SK-N-SH (cell line): ENCODE data around the gene PKN1. TPM values are rescaled to one million over a fixed set of nuclear protein-coding genes. Genes with fewer than 3 reads are reported as not detected.

Experiments used
- CTCF ChIA-PET: fragments of 300-600, 350-600 bp; formaldehyde crosslinking; extraction: SDS; loops from one replicate; lab custom pipeline; 2021; lab: Yijun Ruan, JAX
- POLR2A ChIA-PET: fragments of 350-600 bp; sonication (Branson Sonifier 250); formaldehyde crosslinking; extraction: SDS; loops from one replicate; lab custom pipeline; 2020; ENCODE audit warnings: antibody characterized with exemption, inconsistent platforms; lab: Yijun Ruan, JAX
- DNase-seq: peaks from one replicate; pipeline ENCODE4 v3.0.0; 2012
- H2AFZ ChIP-seq: fragments of 200-600 bp; sonication (generic); 2 replicates; pipeline ENCODE4 v1.8.1; 2016; ENCODE audit warnings: antibody characterized with exemption, mild to moderate bottlenecking, low read depth
- H3F3A ChIP-seq: fragments of 200-600 bp; sonication (generic); replicated peaks from 2 replicates; pipeline ENCODE3; 2016; ENCODE audit warnings: antibody characterized with exemption, mild to moderate bottlenecking; ENCODE audit not compliant: insufficient read depth
- H3K27ac ChIP-seq, 2 experiments: fragments of 200-500 bp in 1 of 2; fragments of 200-600 bp in 1 of 2; sonication (Bioruptor generic) in 1 of 2; sonication (generic), shearing (Covaris generic) in 1 of 2; 2 replicates each; pipeline versions ENCODE4 v1.5.1 to v1.6.1; 2014 to 2016; ENCODE audit warnings: low read depth in 2 of 2, inconsistent platforms in 1 of 2, low read length in 1 of 2, mild to moderate bottlenecking in 1 of 2, mixed read lengths in 1 of 2
- H3K27me3 ChIP-seq: fragments of 200-600 bp; sonication (generic), shearing (Covaris generic); 2 replicates; pipeline ENCODE4 v1.6.1; 2016; ENCODE audit warnings: mixed run types; ENCODE audit not compliant: insufficient read depth
- H3K36me3 ChIP-seq, 2 experiments: fragments of 200-500 bp in 1 of 2; fragments of 200-600 bp in 1 of 2; sonication (Bioruptor generic) in 1 of 2; sonication (generic) in 1 of 2; replicated peaks in 1 of 2; 2 replicates each; pipeline versions ENCODE3 to v1.5.1; 2014 to 2016; ENCODE audit warnings: low read length in 1 of 2, mild to moderate bottlenecking in 1 of 2; ENCODE audit not compliant: insufficient read depth in 2 of 2, control insufficient read depth in 1 of 2
- H3K4me1 ChIP-seq, 2 experiments: fragments of 200-500 bp in 1 of 2; fragments of 200-600 bp in 1 of 2; sonication (Bioruptor generic) in 1 of 2; sonication (generic), shearing (Covaris generic) in 1 of 2; 2 replicates each; pipeline versions ENCODE4 v1.5.1 to v1.6.1; 2014 to 2016; ENCODE audit warnings: low read depth in 1 of 2, low read length in 1 of 2, mixed run types in 1 of 2; ENCODE audit not compliant: insufficient read depth in 2 of 2, control insufficient read depth in 1 of 2
- H3K4me2 ChIP-seq: fragments of 200-600 bp; sonication (generic), shearing (Covaris generic); 2 replicates; pipeline ENCODE4 v1.6.1; 2017; ENCODE audit warnings: mixed run types
- H3K4me3 ChIP-seq, 2 experiments: fragments of 200-500 bp in 1 of 2; fragments of 200-600 bp in 1 of 2; sonication (Bioruptor generic) in 1 of 2; sonication (generic), shearing (Covaris generic) in 1 of 2; 2 replicates each; pipeline versions ENCODE4 v1.5.1 to v1.8.1; 2014 to 2016; ENCODE audit warnings: low read depth in 2 of 2, inconsistent platforms in 1 of 2, low read length in 1 of 2, mild to moderate bottlenecking in 1 of 2, mixed read lengths in 1 of 2, moderate library complexity in 1 of 2
- H3K79me2 ChIP-seq: fragments of 200-600 bp; sonication (generic); 2 replicates; pipeline ENCODE4 v1.8.1; 2017; ENCODE audit warnings: mild to moderate bottlenecking; ENCODE audit not compliant: insufficient read depth
- H3K9ac ChIP-seq: fragments of 200-600 bp; sonication (generic); 2 replicates; pipeline ENCODE4 v1.6.1; 2017; ENCODE audit warnings: mixed run types
- H3K9me2 ChIP-seq: fragments of 200-600 bp; sonication (generic); 2 replicates; pipeline ENCODE4 v1.6.1; 2017; ENCODE audit warnings: mixed run types
- H3K9me3 ChIP-seq: fragments of 200-600 bp; sonication (generic); 2 replicates; pipeline ENCODE4 v1.6.1; 2017; ENCODE audit warnings: mixed run types, mild to moderate bottlenecking, moderate library complexity
- H4K20me1 ChIP-seq: fragments of 200-600 bp; sonication (generic); 2 replicates; pipeline ENCODE4 v1.6.1; 2017; ENCODE audit warnings: mild to moderate bottlenecking, mixed run types; ENCODE audit not compliant: insufficient read depth
- CHD2 ChIP-seq: fragments of 150-350 bp; IDR thresholded peaks from 2 replicates; pipeline ENCODE4 v1.6.1; 2018; ENCODE audit warnings: low read length; ENCODE audit not compliant: partially characterized antibody
- EP300 ChIP-seq, 2 experiments: IDR thresholded peaks; 2 replicates each; pipeline versions ENCODE4 v1.4.0 to v1.6.1; 2012; ENCODE audit warnings: borderline replicate concordance in 1 of 2, low read depth in 1 of 2, low read length in 1 of 2
- EZH2phosphoT487 ChIP-seq: fragments of 200-600 bp; sonication (generic); IDR thresholded peaks from 2 replicates; pipeline ENCODE4 v1.6.1; 2017; ENCODE audit warnings: low read depth, mixed run types, mild to moderate bottlenecking, antibody characterized with exemption, moderate library complexity, borderline replicate concordance
- FOSL2 ChIP-seq: IDR thresholded peaks from 2 replicates; pipeline ENCODE4 v1.4.0; 2012; ENCODE audit warnings: low read depth, mild to moderate bottlenecking, moderate library complexity, borderline replicate concordance
- MAX ChIP-seq: IDR thresholded peaks from 2 replicates; pipeline ENCODE4 v1.4.0; 2012; ENCODE audit warnings: low read depth
- RCOR1 ChIP-seq: fragments of 150-350 bp; IDR thresholded peaks from 2 replicates; pipeline ENCODE4 v1.6.1; 2017; ENCODE audit warnings: antibody characterized with exemption, low read length
- RFX5 ChIP-seq: IDR thresholded peaks from 2 replicates; pipeline ENCODE4 v1.6.1; 2012; ENCODE audit warnings: mild to moderate bottlenecking, improper control_type of control experiment, low read length
- SIN3A ChIP-seq: IDR thresholded peaks from 2 replicates; pipeline ENCODE4 v1.6.1; 2012; ENCODE audit warnings: low read depth, mild to moderate bottlenecking, low read length, moderate library complexity, borderline replicate concordance
- TCF12 ChIP-seq: IDR thresholded peaks from 2 replicates; pipeline ENCODE4 v1.4.0; 2012
- WGBS: methylation state at CpG from one replicate; pipeline ENCODE4 v1.1.6; 2017; ENCODE audit warnings: low lambda C conversion rate; 5-methylcytosine and 5-hydroxymethylcytosine counted together
- polyA plus RNA-seq, 3 experiments: library from polyadenylated mRNA; depleted of rRNA; stranded (reverse); fragments of >200 nt; gene quantifications; 2 replicates each; pipeline ENCODE4 v1.2.3, GENCODE V29; 2012
- TF ChIP-seq, protein P1 (sequence below): IDR thresholded peaks from 2 replicates; pipeline ENCODE4 v1.6.1; 2012; ENCODE audit warnings: mild to moderate bottlenecking, low read depth, low read length, moderate library complexity
- TF ChIP-seq, protein P2 (sequence below): fragments of 200-600 bp; sonication (generic); IDR thresholded peaks from 2 replicates; pipeline ENCODE4 v1.6.1; 2017; ENCODE audit warnings: antibody characterized with exemption, mild to moderate bottlenecking, moderate library complexity
- TF ChIP-seq, protein P3 (sequence below): IDR thresholded peaks from 2 replicates; pipeline ENCODE4; 2012

The PKN1 gene
- polyA plus RNA-seq, 1 of the 3 experiments (the other 2 are of a cell fraction), result 99.6 TPM

- Histone ChIP-seq H3K27ac (no peak overlapping the region), H3K9ac (no peak overlapping the region), H3K36me3 (peaks cover 30 to 52% of the 10 kb centered on the region in 2 experiments), H3K4me3 (no peak overlapping the region), H2AFZ (no peak overlapping the region), H3K9me3 (no peaks in the 10 kb centered on the region), H4K20me1 (peaks cover 68% of the 10 kb centered on the region), H3K9me2 (no peaks in the 10 kb centered on the region), H3K27me3 (no peaks in the 10 kb centered on the region), H3K4me2 (no peak overlapping the region), H3K79me2 (peaks cover 66% of the 10 kb centered on the region), H3K4me1 (peaks cover 14 to 15% of the 10 kb centered on the region in 2 experiments; a peak in 2 of 4 replicates), H3F3A (peaks cover 4% of the 10 kb centered on the region)
- 98% methylated on average over 4 of the region's 25 CpGs for WGBS
- CTCF ChIA-PET, result interaction anchor here (1.4 to 3.2 kb wide), 3 partner anchors 64 to 276 kb away, joined by 3 to 18 read pairs (median 10); partner anchors contain the start of gene ASF1B
- no peak for TF ChIP-seq EZH2phosphoT487
- TF ChIP-seq RFX5, result no peak
- TF ChIP-seq TCF12, result no peak
- no peak for TF ChIP-seq RCOR1
- no peak for TF ChIP-seq FOSL2
- no peak for TF ChIP-seq MAX
- no peak for DNase-seq
- POLR2A ChIA-PET, result no interaction called here
These were observed 20.6 kb upstream of the PKN1 start for GRCh38 chr19:14412324-14412995.

GRCh38 chr19:14412996-14413692 lies 20.0 kb upstream of the PKN1 start:
- no peak for DNase-seq
- Histone ChIP-seq H3K36me3 (peaks cover 30 to 48% of the 10 kb centered on the region in 2 experiments), H3K4me1 (peaks cover 14 to 15% of the 10 kb centered on the region in 2 experiments; a peak in 2 of 4 replicates), H4K20me1 (peaks cover 73% of the 10 kb centered on the region), H3K4me3 (no peak overlapping the region), H3K79me2 (peaks cover 73% of the 10 kb centered on the region), H3K4me2 (peak overlapping the region; percentile 59; the same call in 1 of the 2 replicates), H2AFZ (no peak overlapping the region), H3K27ac (peak overlapping the region; percentile 17 to 51; a peak in 2 of 4 replicates), H3K9me2 (no peaks in the 10 kb centered on the region), H3K9me3 (no peaks in the 10 kb centered on the region), H3K9ac (no peak overlapping the region), H3F3A (peaks cover 1% of the 10 kb centered on the region), H3K27me3 (no peaks in the 10 kb centered on the region)
- 94% methylated on average over 13 of the region's 15 CpGs for WGBS
- ChIA-PET CTCF (interaction anchor here (0.6 to 3.8 kb wide), 7 partner anchors 8 to 276 kb away, joined by 3 to 31 read pairs (median 6); partner anchors contain the start of gene ASF1B), POLR2A (interaction anchor here (0.6 kb wide), 1 partner anchor 267 kb away, joined by 3 read pairs; no protein-coding TSS in a partner anchor)
- TF ChIP-seq EP300 (IDR thresholded peaks at IDR 0.05; ENCODE audit: borderline replicate concordance in 1 of 2, low read depth in 1 of 2, low read length in 1 of 2), result no peak
- TF ChIP-seq, protein P1, sequence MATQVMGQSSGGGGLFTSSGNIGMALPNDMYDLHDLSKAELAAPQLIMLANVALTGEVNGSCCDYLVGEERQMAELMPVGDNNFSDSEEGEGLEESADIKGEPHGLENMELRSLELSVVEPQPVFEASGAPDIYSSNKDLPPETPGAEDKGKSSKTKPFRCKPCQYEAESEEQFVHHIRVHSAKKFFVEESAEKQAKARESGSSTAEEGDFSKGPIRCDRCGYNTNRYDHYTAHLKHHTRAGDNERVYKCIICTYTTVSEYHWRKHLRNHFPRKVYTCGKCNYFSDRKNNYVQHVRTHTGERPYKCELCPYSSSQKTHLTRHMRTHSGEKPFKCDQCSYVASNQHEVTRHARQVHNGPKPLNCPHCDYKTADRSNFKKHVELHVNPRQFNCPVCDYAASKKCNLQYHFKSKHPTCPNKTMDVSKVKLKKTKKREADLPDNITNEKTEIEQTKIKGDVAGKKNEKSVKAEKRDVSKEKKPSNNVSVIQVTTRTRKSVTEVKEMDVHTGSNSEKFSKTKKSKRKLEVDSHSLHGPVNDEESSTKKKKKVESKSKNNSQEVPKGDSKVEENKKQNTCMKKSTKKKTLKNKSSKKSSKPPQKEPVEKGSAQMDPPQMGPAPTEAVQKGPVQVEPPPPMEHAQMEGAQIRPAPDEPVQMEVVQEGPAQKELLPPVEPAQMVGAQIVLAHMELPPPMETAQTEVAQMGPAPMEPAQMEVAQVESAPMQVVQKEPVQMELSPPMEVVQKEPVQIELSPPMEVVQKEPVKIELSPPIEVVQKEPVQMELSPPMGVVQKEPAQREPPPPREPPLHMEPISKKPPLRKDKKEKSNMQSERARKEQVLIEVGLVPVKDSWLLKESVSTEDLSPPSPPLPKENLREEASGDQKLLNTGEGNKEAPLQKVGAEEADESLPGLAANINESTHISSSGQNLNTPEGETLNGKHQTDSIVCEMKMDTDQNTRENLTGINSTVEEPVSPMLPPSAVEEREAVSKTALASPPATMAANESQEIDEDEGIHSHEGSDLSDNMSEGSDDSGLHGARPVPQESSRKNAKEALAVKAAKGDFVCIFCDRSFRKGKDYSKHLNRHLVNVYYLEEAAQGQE, result no peak
- TF ChIP-seq, protein P2, sequence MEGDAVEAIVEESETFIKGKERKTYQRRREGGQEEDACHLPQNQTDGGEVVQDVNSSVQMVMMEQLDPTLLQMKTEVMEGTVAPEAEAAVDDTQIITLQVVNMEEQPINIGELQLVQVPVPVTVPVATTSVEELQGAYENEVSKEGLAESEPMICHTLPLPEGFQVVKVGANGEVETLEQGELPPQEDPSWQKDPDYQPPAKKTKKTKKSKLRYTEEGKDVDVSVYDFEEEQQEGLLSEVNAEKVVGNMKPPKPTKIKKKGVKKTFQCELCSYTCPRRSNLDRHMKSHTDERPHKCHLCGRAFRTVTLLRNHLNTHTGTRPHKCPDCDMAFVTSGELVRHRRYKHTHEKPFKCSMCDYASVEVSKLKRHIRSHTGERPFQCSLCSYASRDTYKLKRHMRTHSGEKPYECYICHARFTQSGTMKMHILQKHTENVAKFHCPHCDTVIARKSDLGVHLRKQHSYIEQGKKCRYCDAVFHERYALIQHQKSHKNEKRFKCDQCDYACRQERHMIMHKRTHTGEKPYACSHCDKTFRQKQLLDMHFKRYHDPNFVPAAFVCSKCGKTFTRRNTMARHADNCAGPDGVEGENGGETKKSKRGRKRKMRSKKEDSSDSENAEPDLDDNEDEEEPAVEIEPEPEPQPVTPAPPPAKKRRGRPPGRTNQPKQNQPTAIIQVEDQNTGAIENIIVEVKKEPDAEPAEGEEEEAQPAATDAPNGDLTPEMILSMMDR, result no peak
- TF ChIP-seq, protein P3, sequence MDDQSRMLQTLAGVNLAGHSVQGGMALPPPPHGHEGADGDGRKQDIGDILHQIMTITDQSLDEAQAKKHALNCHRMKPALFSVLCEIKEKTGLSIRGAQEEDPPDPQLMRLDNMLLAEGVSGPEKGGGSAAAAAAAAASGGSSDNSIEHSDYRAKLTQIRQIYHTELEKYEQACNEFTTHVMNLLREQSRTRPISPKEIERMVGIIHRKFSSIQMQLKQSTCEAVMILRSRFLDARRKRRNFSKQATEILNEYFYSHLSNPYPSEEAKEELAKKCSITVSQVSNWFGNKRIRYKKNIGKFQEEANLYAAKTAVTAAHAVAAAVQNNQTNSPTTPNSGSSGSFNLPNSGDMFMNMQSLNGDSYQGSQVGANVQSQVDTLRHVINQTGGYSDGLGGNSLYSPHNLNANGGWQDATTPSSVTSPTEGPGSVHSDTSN, result no peak
- no peak for TF ChIP-seq CHD2
- no peak for TF ChIP-seq FOSL2
- TF ChIP-seq SIN3A, result no peak
